K562 (cell line): ENCODE measurements around the gene HRAS. TPM values are rescaled to one million over a fixed set of nuclear protein-coding genes. Genes with fewer than 3 reads are reported as not detected.

Experiments used
- RFX1 ChIP-seq: fragments of 450-650 bp; IDR thresholded peaks from 2 replicates; pipeline ENCODE4 v1.6.1; 2016; ENCODE audit warnings: mild to moderate bottlenecking, moderate library complexity
- TCFL5 ChIP-seq: fragments of 250-450 bp; sonication (Bioruptor Pico); conservative IDR thresholded peaks from 2 replicates; pipeline ENCODE4 v1.6.1; 2021; ENCODE audit warnings: mild to moderate bottlenecking, moderate library complexity, matching md5 sums
- ZNF282 ChIP-seq: sonication (generic); formaldehyde crosslinking; IDR thresholded peaks from 2 replicates; pipeline ENCODE4 v1.8.1; 2023; ENCODE audit warnings: missing genetic modification reagents
- polyA plus RNA-seq, 8 experiments: library from polyadenylated mRNA; depleted of rRNA in 4 of 8; stranded (reverse) in 5 of 8; unstranded in 3 of 8; fragments of >200 nt; fragmentation: Nextera tagmentation in 2 of 8; fragmentation: Illumina TruSeq in 1 of 8; extraction: Ambion mirVana in 2 of 8; extraction: Trizol in 1 of 8; gene quantifications; 2 replicates each; pipeline versions ENCODE4 v1.2.1 to v1.2.3, GENCODE V29; 2011 to 2014; ENCODE audit warnings: inconsistent platforms in 1 of 8, missing spikeins in 1 of 8
- total RNA-seq, 7 experiments: library from RNA; depleted of rRNA in 6 of 7; stranded (reverse); fragments of >200 nt in 6 of 7; fragmentation: Illumina TruSeq in 2 of 7; extraction: Trizol in 2 of 7; gene quantifications; 2 replicates each; pipeline versions ENCODE4 v1.2.1 to v1.2.3, GENCODE V29; 2011 to 2021; ENCODE audit warnings: low replicate concordance in 1 of 7
- TF ChIP-seq, protein P1 (sequence below), 2 experiments: fragments of 450-650 bp in 1 of 2; sonication (generic) in 1 of 2; formaldehyde crosslinking in 1 of 2; IDR thresholded peaks in 1 of 2; conservative IDR thresholded peaks in 1 of 2; 2 replicates each; pipeline versions ENCODE4 v1.6.1 to v1.8.1; 2016 to 2023; ENCODE audit warnings: mild to moderate bottlenecking in 2 of 2, moderate library complexity in 2 of 2, inconsistent platforms in 1 of 2, missing genetic modification reagents in 1 of 2
- TF ChIP-seq, protein P2 (sequence below): fragments of 450-650 bp; IDR thresholded peaks from 2 replicates; pipeline ENCODE4 v1.6.1; 2016
- TF ChIP-seq, protein P3 (sequence below): fragments of 250-450 bp; sonication (Bioruptor Pico); IDR thresholded peaks from 2 replicates; pipeline ENCODE4 v1.5.0; 2021; ENCODE audit warnings: mild to moderate bottlenecking, borderline replicate concordance

The HRAS gene
- total and polyA plus RNA-seq, 9 of the 15 experiments (the other 6 are each of a cell fraction or from before 2014, with no cell fraction given): 2.8 to 73.5 (median 29.6) TPM

DNA sequence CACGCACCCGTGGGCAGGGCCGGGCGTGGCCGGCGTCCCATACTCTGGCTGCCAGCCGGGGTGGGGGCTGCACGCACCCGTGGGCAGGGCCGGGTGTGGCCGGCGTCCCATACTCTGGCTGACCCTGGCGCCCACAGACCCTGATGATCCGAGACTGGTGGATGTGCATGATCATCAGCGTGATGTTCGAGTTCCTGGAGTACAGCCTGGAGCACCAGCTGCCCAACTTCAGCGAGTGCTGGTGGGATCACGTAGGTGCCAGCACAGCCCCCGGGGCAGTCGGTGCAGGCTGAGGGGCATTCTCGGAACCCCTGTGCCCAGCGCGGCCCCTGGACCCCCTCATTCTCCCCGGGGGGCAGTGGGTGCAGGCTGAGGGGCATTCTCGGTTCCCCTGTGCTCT is 47.3 kb downstream of the HRAS start (continued):
- TF ChIP-seq, protein P1, sequence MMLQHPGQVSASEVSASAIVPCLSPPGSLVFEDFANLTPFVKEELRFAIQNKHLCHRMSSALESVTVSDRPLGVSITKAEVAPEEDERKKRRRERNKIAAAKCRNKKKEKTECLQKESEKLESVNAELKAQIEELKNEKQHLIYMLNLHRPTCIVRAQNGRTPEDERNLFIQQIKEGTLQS (IDR thresholded peaks at IDR 0.05): no peak
- TF ChIP-seq, protein P1 (CRISPR knock-in tag; conservative IDR thresholded peaks at IDR 0.05): no peak
- TF ChIP-seq, protein P2, sequence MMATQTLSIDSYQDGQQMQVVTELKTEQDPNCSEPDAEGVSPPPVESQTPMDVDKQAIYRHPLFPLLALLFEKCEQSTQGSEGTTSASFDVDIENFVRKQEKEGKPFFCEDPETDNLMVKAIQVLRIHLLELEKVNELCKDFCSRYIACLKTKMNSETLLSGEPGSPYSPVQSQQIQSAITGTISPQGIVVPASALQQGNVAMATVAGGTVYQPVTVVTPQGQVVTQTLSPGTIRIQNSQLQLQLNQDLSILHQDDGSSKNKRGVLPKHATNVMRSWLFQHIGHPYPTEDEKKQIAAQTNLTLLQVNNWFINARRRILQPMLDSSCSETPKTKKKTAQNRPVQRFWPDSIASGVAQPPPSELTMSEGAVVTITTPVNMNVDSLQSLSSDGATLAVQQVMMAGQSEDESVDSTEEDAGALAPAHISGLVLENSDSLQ: no peak
- TF ChIP-seq RFX1 (no peak), TCFL5 (CRISPR knock-in tag) (no peak), ZNF282 (no peak)
- TF ChIP-seq, protein P3, sequence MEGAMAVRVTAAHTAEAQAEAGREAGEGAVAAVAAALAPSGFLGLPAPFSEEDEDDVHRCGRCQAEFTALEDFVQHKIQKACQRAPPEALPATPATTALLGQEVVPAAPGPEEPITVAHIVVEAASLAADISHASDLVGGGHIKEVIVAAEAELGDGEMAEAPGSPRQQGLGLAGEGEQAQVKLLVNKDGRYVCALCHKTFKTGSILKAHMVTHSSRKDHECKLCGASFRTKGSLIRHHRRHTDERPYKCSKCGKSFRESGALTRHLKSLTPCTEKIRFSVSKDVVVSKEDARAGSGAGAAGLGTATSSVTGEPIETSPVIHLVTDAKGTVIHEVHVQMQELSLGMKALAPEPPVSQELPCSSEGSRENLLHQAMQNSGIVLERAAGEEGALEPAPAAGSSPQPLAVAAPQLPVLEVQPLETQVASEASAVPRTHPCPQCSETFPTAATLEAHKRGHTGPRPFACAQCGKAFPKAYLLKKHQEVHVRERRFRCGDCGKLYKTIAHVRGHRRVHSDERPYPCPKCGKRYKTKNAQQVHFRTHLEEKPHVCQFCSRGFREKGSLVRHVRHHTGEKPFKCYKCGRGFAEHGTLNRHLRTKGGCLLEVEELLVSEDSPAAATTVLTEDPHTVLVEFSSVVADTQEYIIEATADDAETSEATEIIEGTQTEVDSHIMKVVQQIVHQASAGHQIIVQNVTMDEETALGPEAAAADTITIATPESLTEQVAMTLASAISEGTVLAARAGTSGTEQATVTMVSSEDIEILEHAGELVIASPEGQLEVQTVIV (CRISPR knock-in tag): no peak
